Upper lobe of left lung (tissue), 6 donors: ENCODE results near the gene GPR149. TPM values are rescaled to one million over a fixed set of nuclear protein-coding genes. Genes with fewer than 3 reads are reported as not detected.

Source experiments
- ATAC-seq, 2 donors: fragments of 200-7000 bp; cut with Tn5 transposase; one replicate each; pipeline ENCODE4 v1.9.1; 2022; ENCODE audit warnings: mild to moderate bottlenecking in 2 of 2, moderate library complexity in 2 of 2; ENCODE audit not compliant: low FRiP score in 2 of 2
- DNase-seq, 2 donors: peaks; one replicate each; pipeline ENCODE4 v3.0.0-alpha.2; 2019 to 2020
- H3K27ac ChIP-seq, 4 donors: fragments of 200-600 bp; sonication (generic); one replicate each; pipeline ENCODE4 v1.5.1; 2016 to 2019
- H3K27me3 ChIP-seq, 4 donors: fragments of 200-600 bp; sonication (generic); one replicate each; pipeline ENCODE4 v1.5.1; 2017 to 2019
- H3K36me3 ChIP-seq, 4 donors: fragments of 200-600 bp; sonication (generic); one replicate each; pipeline ENCODE4 v1.5.1; 2016 to 2019
- H3K4me1 ChIP-seq, 4 donors: fragments of 200-600 bp; sonication (generic); one replicate each; pipeline ENCODE4 v1.5.1; 2018 to 2019
- H3K4me3 ChIP-seq, 4 donors: fragments of 200-600 bp; sonication (generic); one replicate each; pipeline ENCODE4 v1.5.1; 2017 to 2019; ENCODE audit warnings: mild to moderate bottlenecking in 2 of 4, moderate library complexity in 1 of 4
- H3K9me3 ChIP-seq, 4 donors: fragments of 200-600 bp; sonication (generic); one replicate each; pipeline ENCODE4 v1.5.1; 2018 to 2019
- EP300 ChIP-seq, 4 donors: sonication (generic); formaldehyde crosslinking; IDR thresholded peaks; one replicate each; pipeline ENCODE4 v1.5.1; 2017; ENCODE audit warnings: antibody characterized with exemption in 4 of 4, control low read depth in 2 of 4
- POLR2A ChIP-seq, 4 donors: fragments of 450-650 bp; IDR thresholded peaks; one replicate each; pipeline ENCODE4 v1.5.1; 2016 to 2017; ENCODE audit warnings: antibody characterized with exemption in 4 of 4, mild to moderate bottlenecking in 2 of 4
- POLR2AphosphoS5 ChIP-seq, 2 donors: sonication (generic); formaldehyde crosslinking; IDR thresholded peaks; one replicate each; pipeline ENCODE4 v1.5.1; 2017; ENCODE audit warnings: antibody characterized with exemption in 2 of 2
- WGBS, 2 donors: methylation state at CpG; one replicate each; pipeline ENCODE4 v1.1.5; 2017 to 2018; 5-methylcytosine and 5-hydroxymethylcytosine counted together
- total RNA-seq, 6 donors: library from RNA; depleted of rRNA in 4 of 6; stranded (reverse); fragments of >200 nt in 4 of 6; gene quantifications; one replicate each; pipeline versions ENCODE4 v1.1.0 to v1.2.1, GENCODE V29; 2016 to 2021
- TF ChIP-seq, protein P1 (sequence below), 6 experiments: fragments of 450-650 bp in 4 of 6; fragments of 200-600 bp in 2 of 6; sonication (generic) in 2 of 6; IDR thresholded peaks; one replicate each; pipeline ENCODE4 v1.5.1; 2016 to 2019; ENCODE audit warnings: antibody characterized with exemption in 6 of 6
- donor health status: DM: no; HTN: no; CAD: no; lungs with moderate emphysema.
- donor health status: DM: no; HTN: yes; CAD: no; lungs with severe emphysema.

GPR149 gene
- total RNA-seq, 6 donors from 2014 or later: not detected

DNA sequence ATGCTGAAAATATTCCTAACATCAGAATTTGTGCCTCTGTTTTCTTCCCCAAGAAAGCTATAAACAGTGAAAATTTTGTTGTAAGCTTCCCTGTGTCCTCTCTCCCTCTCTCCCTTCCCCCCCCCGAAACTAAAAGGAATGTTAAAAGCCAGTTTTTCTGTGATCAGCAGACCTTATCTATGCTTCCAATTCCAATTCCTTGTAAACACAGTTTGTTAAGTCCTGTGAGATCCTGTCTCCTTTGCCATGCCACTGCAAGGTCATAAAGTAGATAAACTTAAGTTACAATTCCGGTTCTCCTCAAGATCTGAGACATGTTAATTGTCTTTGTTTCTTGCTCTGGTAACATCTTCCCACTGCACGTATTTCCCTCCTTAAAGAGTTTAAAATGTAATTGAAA, 62.8 kb downstream of the GPR149 start:
- H3K27ac ChIP-seq: no peak overlapping the region
- WGBS, 2 donors: 16 to 24% methylated on average over 3 of the region's 3 CpGs
- no peaks in the 10 kb centered on the region for H3K4me1 ChIP-seq
- H3K36me3 ChIP-seq: no peaks in the 10 kb centered on the region
- H3K4me3 ChIP-seq: no peak overlapping the region
- TF ChIP-seq EP300 (IDR thresholded peaks at IDR 0.05) (no peak), POLR2AphosphoS5 (IDR thresholded peaks at IDR 0.05) (no peak), POLR2A (IDR thresholded peaks at IDR 0.05) (no peak)
- TF ChIP-seq, protein P1, sequence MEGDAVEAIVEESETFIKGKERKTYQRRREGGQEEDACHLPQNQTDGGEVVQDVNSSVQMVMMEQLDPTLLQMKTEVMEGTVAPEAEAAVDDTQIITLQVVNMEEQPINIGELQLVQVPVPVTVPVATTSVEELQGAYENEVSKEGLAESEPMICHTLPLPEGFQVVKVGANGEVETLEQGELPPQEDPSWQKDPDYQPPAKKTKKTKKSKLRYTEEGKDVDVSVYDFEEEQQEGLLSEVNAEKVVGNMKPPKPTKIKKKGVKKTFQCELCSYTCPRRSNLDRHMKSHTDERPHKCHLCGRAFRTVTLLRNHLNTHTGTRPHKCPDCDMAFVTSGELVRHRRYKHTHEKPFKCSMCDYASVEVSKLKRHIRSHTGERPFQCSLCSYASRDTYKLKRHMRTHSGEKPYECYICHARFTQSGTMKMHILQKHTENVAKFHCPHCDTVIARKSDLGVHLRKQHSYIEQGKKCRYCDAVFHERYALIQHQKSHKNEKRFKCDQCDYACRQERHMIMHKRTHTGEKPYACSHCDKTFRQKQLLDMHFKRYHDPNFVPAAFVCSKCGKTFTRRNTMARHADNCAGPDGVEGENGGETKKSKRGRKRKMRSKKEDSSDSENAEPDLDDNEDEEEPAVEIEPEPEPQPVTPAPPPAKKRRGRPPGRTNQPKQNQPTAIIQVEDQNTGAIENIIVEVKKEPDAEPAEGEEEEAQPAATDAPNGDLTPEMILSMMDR (IDR thresholded peaks at IDR 0.05): no peak
- ATAC-seq (no peak), DNase-seq (no peak)
- no peaks in the 10 kb centered on the region for H3K27me3 ChIP-seq
- no peaks in the 10 kb centered on the region for H3K9me3 ChIP-seq

DNA sequence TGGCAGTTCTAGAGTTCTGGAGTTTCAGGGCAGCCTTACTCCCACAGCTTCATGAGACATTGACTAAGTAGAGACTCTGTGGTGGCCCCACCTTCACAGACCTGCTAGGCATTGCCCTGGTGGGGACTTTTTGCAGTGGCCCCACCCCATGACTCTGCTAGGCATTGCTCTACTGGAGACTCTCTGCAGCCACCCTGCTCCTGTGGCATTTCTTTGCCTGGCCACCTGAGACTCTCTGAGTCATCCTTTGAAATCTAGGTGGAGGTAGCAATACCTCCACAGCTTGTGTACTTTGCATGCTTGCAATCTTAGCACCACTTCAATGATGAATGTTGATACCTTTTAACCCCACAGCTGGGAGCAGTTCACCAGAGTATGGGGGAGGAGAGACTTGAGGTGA, 65.1 kb downstream of the GPR149 start:
- DNase-seq (no peak), ATAC-seq (no peak)
- no peaks in the 10 kb centered on the region for H3K4me1 ChIP-seq
- no peaks in the 10 kb centered on the region for H3K27me3 ChIP-seq
- H3K4me3 ChIP-seq: no peak overlapping the region
- no peaks in the 10 kb centered on the region for H3K36me3 ChIP-seq
- H3K27ac ChIP-seq: no peak overlapping the region
- TF ChIP-seq POLR2A (IDR thresholded peaks at IDR 0.05) (no peak), POLR2AphosphoS5 (IDR thresholded peaks at IDR 0.05) (no peak), EP300 (IDR thresholded peaks at IDR 0.05) (no peak)
- TF ChIP-seq, protein P1 (IDR thresholded peaks at IDR 0.05): no peak
- no peaks in the 10 kb centered on the region for H3K9me3 ChIP-seq

DNA sequence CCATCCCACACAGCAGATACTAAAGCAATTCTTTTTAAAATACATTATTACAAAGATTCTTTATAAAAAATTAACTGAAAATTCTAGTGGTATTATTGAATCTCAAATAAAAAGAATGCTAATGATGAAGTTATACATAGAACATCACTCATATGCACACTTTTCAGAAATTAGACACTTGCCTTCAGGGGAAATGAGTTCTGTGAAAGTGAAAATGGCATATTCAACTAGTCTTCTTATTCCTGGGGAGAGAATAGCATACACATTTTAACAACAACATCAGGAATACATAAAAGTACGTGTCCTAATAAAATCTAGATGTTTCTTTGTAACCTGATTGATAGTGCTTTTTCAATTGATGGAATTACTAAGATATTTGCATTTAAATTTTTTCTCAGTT, 68.9 kb downstream of the GPR149 start:
- TF ChIP-seq EP300 (IDR thresholded peaks at IDR 0.05): no peak
- TF ChIP-seq, protein P1 (IDR thresholded peaks at IDR 0.05): no peak
- no peak overlapping the region for H3K27ac ChIP-seq
- H3K4me1 ChIP-seq: no peaks in the 10 kb centered on the region
- no peaks in the 10 kb centered on the region for H3K9me3 ChIP-seq
- 72 to 82% methylated on average over 1 of the region's 1 CpG for WGBS, 2 donors
- no peak overlapping the region for H3K4me3 ChIP-seq
- no peaks in the 10 kb centered on the region for H3K36me3 ChIP-seq
- H3K27me3 ChIP-seq: no peaks in the 10 kb centered on the region
- no peak for ATAC-seq
- DNase-seq: no peak

DNA sequence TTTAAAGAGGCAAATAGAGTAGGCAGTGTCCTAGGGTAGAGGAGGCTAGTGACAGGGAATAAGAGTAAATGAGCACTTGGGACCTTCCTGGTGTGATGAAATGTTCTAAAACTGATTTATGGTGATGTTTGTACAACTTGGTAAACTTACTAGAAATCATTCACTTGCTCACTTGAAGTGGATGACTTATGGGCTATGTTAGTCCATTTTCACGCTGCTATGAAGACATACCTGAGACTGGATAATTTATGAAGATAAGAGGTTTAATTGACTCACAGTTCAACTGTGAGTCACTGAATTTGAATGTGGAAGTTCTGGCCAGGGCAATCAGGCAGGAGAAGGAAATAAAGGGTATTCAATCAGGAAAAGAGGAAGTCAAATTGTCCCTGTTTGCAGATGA, 74.0 kb downstream of the GPR149 start:
- TF ChIP-seq, protein P1 (IDR thresholded peaks at IDR 0.05): no peak
- TF ChIP-seq EP300 (IDR thresholded peaks at IDR 0.05): no peak
- TF ChIP-seq POLR2A (IDR thresholded peaks at IDR 0.05): no peak
- TF ChIP-seq POLR2AphosphoS5 (IDR thresholded peaks at IDR 0.05): no peak
- Histone ChIP-seq H3K27me3 (no peaks in the 10 kb centered on the region), H3K36me3 (no peaks in the 10 kb centered on the region), H3K27ac (no peak overlapping the region), H3K4me1 (no peaks in the 10 kb centered on the region), H3K4me3 (no peak overlapping the region), H3K9me3 (no peaks in the 10 kb centered on the region)
- ATAC-seq (no peak), DNase-seq (no peak)
- 44 to 50% methylated on average over 1 of the region's 1 CpG for WGBS, 2 donors

DNA sequence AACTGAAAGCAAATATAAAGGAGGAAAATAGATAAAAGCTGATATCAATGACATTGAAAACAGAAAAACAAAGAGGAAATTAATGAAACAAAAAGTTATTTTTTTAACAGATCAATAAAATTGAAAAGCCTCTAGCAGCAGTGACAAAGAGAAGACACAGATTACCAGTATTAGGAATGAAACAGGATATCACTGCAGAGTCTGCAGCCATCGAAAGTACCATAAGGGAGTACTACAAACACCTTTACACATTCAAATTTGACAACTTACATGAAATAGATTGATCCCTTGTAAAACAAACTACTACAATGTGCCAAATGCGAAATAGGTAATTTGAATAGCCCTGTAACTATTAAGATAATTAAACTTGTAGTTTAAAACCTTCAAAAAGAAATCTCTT, 80.8 kb downstream of the GPR149 start:
- Histone ChIP-seq H3K27me3 (no peaks in the 10 kb centered on the region), H3K4me1 (no peaks in the 10 kb centered on the region), H3K27ac (no peak overlapping the region), H3K4me3 (no peak overlapping the region), H3K36me3 (no peaks in the 10 kb centered on the region), H3K9me3 (no peaks in the 10 kb centered on the region)
- no peak for TF ChIP-seq EP300 (IDR thresholded peaks at IDR 0.05)
- TF ChIP-seq POLR2A (IDR thresholded peaks at IDR 0.05): no peak
- TF ChIP-seq, protein P1 (IDR thresholded peaks at IDR 0.05): no peak
- TF ChIP-seq POLR2AphosphoS5 (IDR thresholded peaks at IDR 0.05): no peak
- DNase-seq: no peak
- 55 to 58% methylated on average over 2 of the region's 2 CpGs for WGBS, 2 donors
- no peak for ATAC-seq
